SU-DHL-6 (cell line): ENCODE results near the gene RIPOR2.

ENCODE experiments used
- EZH2phosphoT487 ChIP-seq: fragments of 200-600 bp; sonication (generic), shearing (Covaris generic); conservative IDR thresholded peaks from 2 replicates; pipeline ENCODE4 v1.6.1; 2018; ENCODE audit warnings: mild to moderate bottlenecking, antibody characterized with exemption, low read length, moderate library complexity, mixed read lengths
- TF ChIP-seq, protein P1 (sequence below): fragments of 200-600 bp; sonication (generic); IDR thresholded peaks from one replicate; pipeline ENCODE4 v1.5.1; 2017; ENCODE audit warnings: antibody characterized with exemption, mild to moderate bottlenecking, low read length, moderate library complexity; ENCODE audit not compliant: insufficient read depth, poor library complexity, severe bottlenecking

DNA sequence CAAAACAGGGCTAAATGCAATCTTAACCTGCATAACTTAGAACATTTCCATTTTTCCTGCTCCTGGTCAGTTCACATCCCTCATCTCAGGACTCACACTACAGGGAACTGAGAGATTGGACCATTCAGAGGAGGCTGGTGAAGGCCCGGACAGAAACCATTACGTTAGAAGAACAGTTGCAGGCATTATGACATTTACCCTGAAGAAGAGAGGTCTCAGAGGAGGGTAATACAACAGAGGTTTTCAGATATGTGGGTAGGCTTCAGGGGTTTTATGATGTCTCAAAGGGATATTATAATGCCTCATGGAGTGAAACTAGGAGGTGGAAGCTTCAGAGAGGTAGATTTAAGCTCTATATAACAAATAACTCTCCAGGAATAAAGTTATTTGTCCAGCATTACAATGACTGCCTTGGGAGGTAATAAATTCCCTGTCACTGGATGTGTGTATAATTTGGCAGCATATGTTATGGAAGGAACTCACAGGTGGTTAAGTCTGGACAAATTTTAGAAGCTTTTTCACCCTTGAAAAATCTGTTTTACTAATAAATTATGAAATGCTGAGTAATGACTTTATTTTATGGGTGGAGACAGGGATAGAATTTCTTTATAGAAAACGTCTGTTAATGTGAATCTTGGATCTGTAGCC, 36.7 kb upstream of the RIPOR2 start:
- TF ChIP-seq, protein P1, sequence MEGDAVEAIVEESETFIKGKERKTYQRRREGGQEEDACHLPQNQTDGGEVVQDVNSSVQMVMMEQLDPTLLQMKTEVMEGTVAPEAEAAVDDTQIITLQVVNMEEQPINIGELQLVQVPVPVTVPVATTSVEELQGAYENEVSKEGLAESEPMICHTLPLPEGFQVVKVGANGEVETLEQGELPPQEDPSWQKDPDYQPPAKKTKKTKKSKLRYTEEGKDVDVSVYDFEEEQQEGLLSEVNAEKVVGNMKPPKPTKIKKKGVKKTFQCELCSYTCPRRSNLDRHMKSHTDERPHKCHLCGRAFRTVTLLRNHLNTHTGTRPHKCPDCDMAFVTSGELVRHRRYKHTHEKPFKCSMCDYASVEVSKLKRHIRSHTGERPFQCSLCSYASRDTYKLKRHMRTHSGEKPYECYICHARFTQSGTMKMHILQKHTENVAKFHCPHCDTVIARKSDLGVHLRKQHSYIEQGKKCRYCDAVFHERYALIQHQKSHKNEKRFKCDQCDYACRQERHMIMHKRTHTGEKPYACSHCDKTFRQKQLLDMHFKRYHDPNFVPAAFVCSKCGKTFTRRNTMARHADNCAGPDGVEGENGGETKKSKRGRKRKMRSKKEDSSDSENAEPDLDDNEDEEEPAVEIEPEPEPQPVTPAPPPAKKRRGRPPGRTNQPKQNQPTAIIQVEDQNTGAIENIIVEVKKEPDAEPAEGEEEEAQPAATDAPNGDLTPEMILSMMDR, result no peak
- no peak for TF ChIP-seq EZH2phosphoT487
